ENCODE data around the gene ZNF584. TPM values are rescaled to one million over a fixed set of nuclear protein-coding genes. Genes with fewer than 3 reads are reported as not detected.

The ZNF584 gene
- total and polyA plus RNA-seq, 10 of the 15 experiments (the other 5 are each of a cell fraction or from before 2014, with no cell fraction given), result 2.0 to 10.7 (median 6.3) TPM

DNA sequence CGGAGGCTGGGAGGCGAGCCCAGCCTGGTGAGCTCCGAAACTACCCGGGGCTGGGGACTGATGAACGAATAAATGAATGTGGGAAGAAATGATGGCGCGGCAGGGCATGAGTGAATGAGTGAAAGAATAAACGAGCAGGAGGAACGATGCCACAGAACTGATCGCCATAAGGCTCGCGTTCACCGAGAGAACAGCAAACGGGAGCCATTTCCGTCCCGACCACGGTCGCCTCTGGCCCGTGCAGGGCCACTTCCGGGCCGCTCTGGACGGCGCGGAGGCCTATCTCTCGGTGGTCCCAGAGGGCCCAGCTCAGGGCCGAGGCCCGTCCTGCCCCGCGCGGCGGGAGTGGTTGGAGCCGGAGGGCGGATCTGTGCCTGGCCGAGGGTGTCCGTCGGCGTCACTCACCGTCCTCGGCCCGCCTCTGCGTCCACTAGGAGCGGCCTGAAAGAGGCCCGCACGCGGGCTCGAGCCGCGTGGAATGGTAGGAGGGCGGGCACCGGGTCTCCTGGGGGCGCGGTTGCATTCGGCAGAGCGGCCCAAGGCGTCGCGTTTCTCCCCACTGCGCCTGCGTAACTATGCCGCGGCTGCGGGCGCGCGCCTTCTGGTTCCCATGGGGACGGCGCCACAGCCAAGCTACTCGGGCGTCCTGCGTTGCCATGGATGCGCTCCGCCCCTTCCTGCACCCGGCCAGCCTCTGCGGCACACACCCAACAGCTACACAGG lies 46.0 kb upstream of the ZNF584 start, which contains the start of gene ZNF497 (continued):
- TF ChIP-seq HDGF (IDR thresholded peaks at IDR 0.05) (no peak), SMC3 (IDR thresholded peaks at IDR 0.05; ENCODE audit: borderline replicate concordance, low read length) (no peak; the same call in 1 of the 2 replicates), HDAC2 (IDR thresholded peaks at IDR 0.05) (no peak), RUNX3 (IDR thresholded peaks at IDR 0.05; ENCODE audit: low read length) (peak; percentile 58), RAD51 (IDR thresholded peaks at IDR 0.05) (no peak), YBX1 (IDR thresholded peaks at IDR 0.05) (no peak), KLF5 (IDR thresholded peaks at IDR 0.05; ENCODE audit: partially characterized antibody) (no peak), FOXK2 (IDR thresholded peaks at IDR 0.05) (peak; percentile 66; the same call in 1 of the 2 replicates), GABPA (IDR thresholded peaks at IDR 0.05; ENCODE audit: low read depth) (peak; percentile 91), NFYA (IDR thresholded peaks at IDR 0.05; ENCODE audit: borderline replicate concordance, low read depth, low read length) (no peak), ZBED1 (IDR thresholded peaks at IDR 0.05; ENCODE audit: borderline replicate concordance) (no peak), RBBP5 (conservative IDR thresholded peaks at IDR 0.05) (no peak), RELA (IDR thresholded peaks at IDR 0.05; ENCODE audit: borderline replicate concordance, partially characterized antibody) (no peak), EP300 (IDR thresholded peaks at IDR 0.05; ENCODE audit: borderline replicate concordance in 1 of 2, control insufficient read depth in 1 of 2, low read depth in 2 of 2, low read length in 2 of 2) (0 out of 4 replicates have a peak, but pooled peaks of 1 of the 2 experiments have one; percentile 8)
- TF ChIP-seq, protein P1, sequence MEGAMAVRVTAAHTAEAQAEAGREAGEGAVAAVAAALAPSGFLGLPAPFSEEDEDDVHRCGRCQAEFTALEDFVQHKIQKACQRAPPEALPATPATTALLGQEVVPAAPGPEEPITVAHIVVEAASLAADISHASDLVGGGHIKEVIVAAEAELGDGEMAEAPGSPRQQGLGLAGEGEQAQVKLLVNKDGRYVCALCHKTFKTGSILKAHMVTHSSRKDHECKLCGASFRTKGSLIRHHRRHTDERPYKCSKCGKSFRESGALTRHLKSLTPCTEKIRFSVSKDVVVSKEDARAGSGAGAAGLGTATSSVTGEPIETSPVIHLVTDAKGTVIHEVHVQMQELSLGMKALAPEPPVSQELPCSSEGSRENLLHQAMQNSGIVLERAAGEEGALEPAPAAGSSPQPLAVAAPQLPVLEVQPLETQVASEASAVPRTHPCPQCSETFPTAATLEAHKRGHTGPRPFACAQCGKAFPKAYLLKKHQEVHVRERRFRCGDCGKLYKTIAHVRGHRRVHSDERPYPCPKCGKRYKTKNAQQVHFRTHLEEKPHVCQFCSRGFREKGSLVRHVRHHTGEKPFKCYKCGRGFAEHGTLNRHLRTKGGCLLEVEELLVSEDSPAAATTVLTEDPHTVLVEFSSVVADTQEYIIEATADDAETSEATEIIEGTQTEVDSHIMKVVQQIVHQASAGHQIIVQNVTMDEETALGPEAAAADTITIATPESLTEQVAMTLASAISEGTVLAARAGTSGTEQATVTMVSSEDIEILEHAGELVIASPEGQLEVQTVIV (IDR thresholded peaks at IDR 0.05; ENCODE audit: borderline replicate concordance, partially characterized antibody), result peak; percentile 11
- TF ChIP-seq, protein P2, sequence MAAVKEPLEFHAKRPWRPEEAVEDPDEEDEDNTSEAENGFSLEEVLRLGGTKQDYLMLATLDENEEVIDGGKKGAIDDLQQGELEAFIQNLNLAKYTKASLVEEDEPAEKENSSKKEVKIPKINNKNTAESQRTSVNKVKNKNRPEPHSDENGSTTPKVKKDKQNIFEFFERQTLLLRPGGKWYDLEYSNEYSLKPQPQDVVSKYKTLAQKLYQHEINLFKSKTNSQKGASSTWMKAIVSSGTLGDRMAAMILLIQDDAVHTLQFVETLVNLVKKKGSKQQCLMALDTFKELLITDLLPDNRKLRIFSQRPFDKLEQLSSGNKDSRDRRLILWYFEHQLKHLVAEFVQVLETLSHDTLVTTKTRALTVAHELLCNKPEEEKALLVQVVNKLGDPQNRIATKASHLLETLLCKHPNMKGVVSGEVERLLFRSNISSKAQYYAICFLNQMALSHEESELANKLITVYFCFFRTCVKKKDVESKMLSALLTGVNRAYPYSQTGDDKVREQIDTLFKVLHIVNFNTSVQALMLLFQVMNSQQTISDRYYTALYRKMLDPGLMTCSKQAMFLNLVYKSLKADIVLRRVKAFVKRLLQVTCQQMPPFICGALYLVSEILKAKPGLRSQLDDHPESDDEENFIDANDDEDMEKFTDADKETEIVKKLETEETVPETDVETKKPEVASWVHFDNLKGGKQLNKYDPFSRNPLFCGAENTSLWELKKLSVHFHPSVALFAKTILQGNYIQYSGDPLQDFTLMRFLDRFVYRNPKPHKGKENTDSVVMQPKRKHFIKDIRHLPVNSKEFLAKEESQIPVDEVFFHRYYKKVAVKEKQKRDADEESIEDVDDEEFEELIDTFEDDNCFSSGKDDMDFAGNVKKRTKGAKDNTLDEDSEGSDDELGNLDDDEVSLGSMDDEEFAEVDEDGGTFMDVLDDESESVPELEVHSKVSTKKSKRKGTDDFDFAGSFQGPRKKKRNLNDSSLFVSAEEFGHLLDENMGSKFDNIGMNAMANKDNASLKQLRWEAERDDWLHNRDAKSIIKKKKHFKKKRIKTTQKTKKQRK (IDR thresholded peaks at IDR 0.05; ENCODE audit: low read depth, low read length), result no peak
- TF ChIP-seq, protein P3, sequence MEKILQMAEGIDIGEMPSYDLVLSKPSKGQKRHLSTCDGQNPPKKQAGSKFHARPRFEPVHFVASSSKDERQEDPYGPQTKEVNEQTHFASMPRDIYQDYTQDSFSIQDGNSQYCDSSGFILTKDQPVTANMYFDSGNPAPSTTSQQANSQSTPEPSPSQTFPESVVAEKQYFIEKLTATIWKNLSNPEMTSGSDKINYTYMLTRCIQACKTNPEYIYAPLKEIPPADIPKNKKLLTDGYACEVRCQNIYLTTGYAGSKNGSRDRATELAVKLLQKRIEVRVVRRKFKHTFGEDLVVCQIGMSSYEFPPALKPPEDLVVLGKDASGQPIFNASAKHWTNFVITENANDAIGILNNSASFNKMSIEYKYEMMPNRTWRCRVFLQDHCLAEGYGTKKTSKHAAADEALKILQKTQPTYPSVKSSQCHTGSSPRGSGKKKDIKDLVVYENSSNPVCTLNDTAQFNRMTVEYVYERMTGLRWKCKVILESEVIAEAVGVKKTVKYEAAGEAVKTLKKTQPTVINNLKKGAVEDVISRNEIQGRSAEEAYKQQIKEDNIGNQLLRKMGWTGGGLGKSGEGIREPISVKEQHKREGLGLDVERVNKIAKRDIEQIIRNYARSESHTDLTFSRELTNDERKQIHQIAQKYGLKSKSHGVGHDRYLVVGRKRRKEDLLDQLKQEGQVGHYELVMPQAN (conservative IDR thresholded peaks at IDR 0.05), result peak; percentile 98
- TF ChIP-seq, protein P4, sequence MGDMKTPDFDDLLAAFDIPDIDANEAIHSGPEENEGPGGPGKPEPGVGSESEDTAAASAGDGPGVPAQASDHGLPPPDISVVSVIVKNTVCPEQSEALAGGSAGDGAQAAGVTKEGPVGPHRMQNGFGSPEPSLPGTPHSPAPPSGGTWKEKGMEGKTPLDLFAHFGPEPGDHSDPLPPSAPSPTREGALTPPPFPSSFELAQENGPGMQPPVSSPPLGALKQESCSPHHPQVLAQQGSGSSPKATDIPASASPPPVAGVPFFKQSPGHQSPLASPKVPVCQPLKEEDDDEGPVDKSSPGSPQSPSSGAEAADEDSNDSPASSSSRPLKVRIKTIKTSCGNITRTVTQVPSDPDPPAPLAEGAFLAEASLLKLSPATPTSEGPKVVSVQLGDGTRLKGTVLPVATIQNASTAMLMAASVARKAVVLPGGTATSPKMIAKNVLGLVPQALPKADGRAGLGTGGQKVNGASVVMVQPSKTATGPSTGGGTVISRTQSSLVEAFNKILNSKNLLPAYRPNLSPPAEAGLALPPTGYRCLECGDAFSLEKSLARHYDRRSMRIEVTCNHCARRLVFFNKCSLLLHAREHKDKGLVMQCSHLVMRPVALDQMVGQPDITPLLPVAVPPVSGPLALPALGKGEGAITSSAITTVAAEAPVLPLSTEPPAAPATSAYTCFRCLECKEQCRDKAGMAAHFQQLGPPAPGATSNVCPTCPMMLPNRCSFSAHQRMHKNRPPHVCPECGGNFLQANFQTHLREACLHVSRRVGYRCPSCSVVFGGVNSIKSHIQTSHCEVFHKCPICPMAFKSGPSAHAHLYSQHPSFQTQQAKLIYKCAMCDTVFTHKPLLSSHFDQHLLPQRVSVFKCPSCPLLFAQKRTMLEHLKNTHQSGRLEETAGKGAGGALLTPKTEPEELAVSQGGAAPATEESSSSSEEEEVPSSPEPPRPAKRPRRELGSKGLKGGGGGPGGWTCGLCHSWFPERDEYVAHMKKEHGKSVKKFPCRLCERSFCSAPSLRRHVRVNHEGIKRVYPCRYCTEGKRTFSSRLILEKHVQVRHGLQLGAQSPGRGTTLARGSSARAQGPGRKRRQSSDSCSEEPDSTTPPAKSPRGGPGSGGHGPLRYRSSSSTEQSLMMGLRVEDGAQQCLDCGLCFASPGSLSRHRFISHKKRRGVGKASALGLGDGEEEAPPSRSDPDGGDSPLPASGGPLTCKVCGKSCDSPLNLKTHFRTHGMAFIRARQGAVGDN (IDR thresholded peaks at IDR 0.05), result peak; percentile 32
